Omental fat pad (tissue), 4 donors: ENCODE data around the gene MET. TPM values are rescaled to one million over a fixed set of nuclear protein-coding genes. Genes with fewer than 3 reads are reported as not detected.

Experiments used
- ATAC-seq: fragments of 150-250 bp; one replicate; pipeline ENCODE4 v1.9.1; 2016; ENCODE audit warnings: mild to moderate bottlenecking, moderate library complexity; ENCODE audit not compliant: low FRiP score
- DNase-seq: peaks from one replicate; pipeline ENCODE4 v3.0.0-alpha.2; 2019; ENCODE audit warnings: low spot score
- CTCF ChIP-seq, 3 donors: fragments of 450-650 bp; IDR thresholded peaks; one replicate each; pipeline ENCODE4 v1.5.1; 2016 to 2017; ENCODE audit warnings: antibody characterized with exemption in 3 of 3, mild to moderate bottlenecking in 3 of 3, moderate library complexity in 2 of 3
- total RNA-seq, 4 donors: library from RNA; depleted of rRNA; stranded (reverse); fragments of >200 nt; gene quantifications; one replicate each; pipeline ENCODE4 v1.1.0, GENCODE V29; 2016

MET gene
- total RNA-seq, 4 donors from 2014 or later, result 24.9 to 92.4 (median 54.4) TPM

GRCh38 chr7:116770941-116771340 lies 98.9 kb downstream of the MET start:
- ATAC-seq, result no peak
- DNase-seq, result no peak
- no peak for TF ChIP-seq CTCF (IDR thresholded peaks at IDR 0.05)

GRCh38 chr7:116771640-116772039 lies 99.6 kb downstream of the MET start:
- no peak for ATAC-seq
- DNase-seq, result no peak
- no peak for TF ChIP-seq CTCF (IDR thresholded peaks at IDR 0.05)

- no peak for TF ChIP-seq CTCF (IDR thresholded peaks at IDR 0.05)
- ATAC-seq, result no peak
- DNase-seq, result no peak
Measured at GRCh38 chr7:116772423-116772863, 100.4 kb downstream of the MET start.

GRCh38 chr7:116772926-116773749 lies 101.1 kb downstream of the MET start:
- TF ChIP-seq CTCF (IDR thresholded peaks at IDR 0.05), result no peak
- DNase-seq (no peak), ATAC-seq (no peak)

GRCh38 chr7:116776046-116776445 lies 104.0 kb downstream of the MET start:
- TF ChIP-seq CTCF (IDR thresholded peaks at IDR 0.05), result no peak
- ATAC-seq (no peak), DNase-seq (no peak)

GRCh38 chr7:116776610-116777289 lies 104.8 kb downstream of the MET start:
- no peak for DNase-seq
- TF ChIP-seq CTCF (IDR thresholded peaks at IDR 0.05), result no peak
- ATAC-seq, result peak; percentile 52
